Islet of Langerhans (tissue), 1 donor: ENCODE results near the gene ANO2.

Source experiments
- FAIRE-seq: peaks from one replicate; lab custom pipeline; 2011; peaks lifted over from hg19 to GRCh38; lab: Jason Lieb, UNC

The ANO2 gene

DNA sequence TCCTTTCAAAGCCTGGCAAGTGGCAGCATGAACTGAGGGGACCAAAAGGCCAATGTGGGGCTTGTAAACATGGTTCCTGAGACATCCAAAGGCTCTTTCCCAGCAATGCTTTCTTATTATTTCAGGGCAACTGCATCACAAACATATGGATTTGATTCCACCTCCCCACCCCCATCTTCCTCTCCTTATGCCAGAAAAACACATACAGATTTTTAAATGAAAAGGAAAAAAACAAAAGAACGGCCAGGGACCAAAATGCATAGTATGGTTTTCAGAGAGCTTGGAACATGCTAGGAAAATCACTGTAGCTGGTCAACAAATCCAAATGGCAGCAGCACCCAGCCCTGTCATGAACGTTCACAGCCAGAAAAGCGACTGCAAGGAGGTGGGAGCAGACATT lies 167.6 kb downstream of the ANO2 start:
- FAIRE-seq = no peak

DNA sequence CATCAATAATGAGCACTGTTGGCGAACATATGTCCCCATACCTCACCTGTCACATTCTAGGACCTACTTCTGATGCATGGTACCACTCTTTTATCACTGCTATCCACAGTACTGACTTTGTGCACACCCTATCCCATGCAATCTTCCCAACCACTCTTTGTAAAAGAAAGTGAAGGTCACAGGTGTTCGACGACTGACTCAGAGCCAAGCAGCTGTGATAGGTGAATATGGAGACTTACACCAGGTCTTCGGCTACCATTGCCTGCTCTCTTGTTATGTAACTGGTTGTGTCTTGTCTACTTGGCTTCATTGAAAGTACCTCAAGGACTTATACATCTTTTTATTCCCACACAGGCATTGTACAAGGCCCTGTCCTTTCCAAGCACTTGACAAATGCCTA lies 169.0 kb downstream of the ANO2 start:
- FAIRE-seq = no peak

GRCh38 chr12:5773550-5773949 lies 171.5 kb downstream of the ANO2 start:
- no peak for FAIRE-seq

DNA sequence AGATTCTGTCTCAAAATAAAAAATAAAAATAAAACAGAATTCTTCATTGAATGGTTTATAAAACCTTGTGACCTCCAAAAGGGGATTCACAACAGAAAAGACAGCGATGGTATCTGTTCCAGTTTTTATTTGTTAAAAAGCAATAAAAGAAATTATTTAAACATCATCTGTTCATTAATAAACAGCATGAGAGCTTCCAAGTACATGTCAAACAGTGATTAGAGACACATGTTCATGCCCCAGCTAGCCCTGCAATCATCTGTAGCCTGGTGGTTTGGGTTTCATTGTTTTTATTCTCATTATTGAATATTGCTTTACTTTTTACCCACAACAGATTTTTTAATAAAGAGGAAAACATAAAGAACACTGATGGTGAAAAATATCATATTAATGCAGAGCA lies 173.3 kb downstream of the ANO2 start:
- no peak for FAIRE-seq

DNA sequence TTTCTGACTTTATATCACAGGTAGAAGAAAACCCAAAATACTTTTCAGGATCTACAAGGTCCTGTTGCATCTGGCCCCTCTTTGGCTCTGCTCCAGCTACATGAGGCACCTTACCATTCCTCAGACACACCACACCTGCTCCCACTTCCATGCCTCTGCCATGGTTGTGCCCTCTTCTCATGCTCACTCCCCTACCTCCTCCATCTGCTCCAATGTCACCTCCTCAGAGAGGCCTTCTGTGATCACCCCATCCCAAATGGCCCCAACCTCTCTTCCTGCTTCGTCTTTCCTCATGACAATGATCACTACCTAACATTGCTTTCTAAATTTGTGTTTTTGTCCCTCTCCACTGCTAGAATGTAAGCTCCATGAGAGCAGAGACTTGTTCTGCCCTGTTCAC lies 174.3 kb downstream of the ANO2 start:
- FAIRE-seq = no peak

DNA sequence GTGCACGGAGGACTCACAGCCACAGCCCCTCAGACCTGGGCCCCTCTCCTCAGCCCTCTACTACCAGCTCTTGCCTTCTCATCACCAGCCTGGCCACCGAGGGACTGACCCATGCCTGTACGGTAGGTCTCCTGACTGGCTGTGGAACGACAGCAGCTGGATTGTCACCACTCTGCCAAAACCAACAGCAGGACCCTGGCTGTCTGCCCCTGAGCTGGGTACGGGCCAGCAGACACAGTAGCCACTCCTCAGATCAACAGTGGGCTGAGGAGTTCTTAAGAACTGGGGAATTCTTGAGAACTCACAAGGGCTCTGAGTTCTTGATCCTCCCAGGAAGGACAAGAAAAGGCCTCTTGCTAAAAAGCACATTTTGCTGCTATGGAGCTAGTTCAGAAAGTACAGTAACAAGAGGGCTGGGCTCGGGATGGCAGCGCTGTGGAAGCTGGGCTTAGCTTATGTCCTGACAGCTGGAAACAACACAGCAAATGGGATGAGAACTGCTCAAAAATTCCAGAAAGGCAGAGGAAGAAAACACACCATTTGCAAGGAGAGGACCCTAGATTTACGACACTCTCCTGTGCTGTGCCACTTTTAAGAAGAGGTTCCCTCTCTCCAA lies 176.4 kb downstream of the ANO2 start:
- no peak for FAIRE-seq

DNA sequence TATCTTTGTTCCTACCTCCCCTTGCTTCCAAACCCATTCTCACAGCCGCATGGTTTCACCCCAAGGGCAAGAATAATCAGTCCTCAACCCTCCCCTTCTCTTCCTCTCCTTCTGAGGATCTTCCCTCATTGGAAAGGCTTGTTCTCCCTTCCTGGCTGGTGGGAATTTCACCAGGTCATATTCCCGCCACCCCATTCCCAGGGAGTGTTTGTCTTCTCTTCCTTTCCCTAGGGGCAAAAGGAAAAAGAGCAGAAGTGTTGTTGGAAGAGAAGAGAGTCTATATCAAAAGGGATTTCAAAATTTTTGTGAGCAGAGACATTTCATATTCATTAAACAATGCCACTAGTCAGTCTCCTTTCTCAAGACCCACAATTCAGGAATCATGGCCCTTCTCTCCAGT lies 176.9 kb downstream of the ANO2 start:
- no peak for FAIRE-seq

GRCh38 chr12:5758347-5758746 lies 186.7 kb downstream of the ANO2 start:
- FAIRE-seq = no peak

- FAIRE-seq = no peak
Observed at GRCh38 chr12:5756338-5756842, 188.7 kb downstream of the ANO2 start.

GRCh38 chr12:5748027-5748426 lies 197.0 kb downstream of the ANO2 start:
- no peak for FAIRE-seq

DNA sequence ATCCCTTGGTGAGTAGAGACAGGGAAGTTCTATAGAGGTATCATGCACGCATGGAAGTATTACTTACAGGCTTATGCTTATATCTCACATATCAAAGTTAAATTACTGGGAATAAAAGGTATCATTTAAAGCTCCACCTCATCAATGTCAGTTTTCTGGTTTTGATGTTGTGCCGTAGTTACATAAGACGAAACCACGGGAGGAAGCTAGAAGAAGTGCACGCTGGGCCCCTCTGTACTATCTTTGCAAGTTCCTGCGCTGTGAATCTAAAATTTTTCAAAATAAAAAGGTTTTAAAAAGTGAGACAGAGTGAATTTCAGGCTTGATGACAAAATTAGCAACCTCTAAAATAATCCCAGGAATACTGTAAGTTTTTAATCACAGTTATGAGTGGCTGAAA lies 198.1 kb downstream of the ANO2 start:
- FAIRE-seq = no peak

- FAIRE-seq = no peak
Observed at GRCh38 chr12:5746036-5746908, 198.8 kb downstream of the ANO2 start.

DNA sequence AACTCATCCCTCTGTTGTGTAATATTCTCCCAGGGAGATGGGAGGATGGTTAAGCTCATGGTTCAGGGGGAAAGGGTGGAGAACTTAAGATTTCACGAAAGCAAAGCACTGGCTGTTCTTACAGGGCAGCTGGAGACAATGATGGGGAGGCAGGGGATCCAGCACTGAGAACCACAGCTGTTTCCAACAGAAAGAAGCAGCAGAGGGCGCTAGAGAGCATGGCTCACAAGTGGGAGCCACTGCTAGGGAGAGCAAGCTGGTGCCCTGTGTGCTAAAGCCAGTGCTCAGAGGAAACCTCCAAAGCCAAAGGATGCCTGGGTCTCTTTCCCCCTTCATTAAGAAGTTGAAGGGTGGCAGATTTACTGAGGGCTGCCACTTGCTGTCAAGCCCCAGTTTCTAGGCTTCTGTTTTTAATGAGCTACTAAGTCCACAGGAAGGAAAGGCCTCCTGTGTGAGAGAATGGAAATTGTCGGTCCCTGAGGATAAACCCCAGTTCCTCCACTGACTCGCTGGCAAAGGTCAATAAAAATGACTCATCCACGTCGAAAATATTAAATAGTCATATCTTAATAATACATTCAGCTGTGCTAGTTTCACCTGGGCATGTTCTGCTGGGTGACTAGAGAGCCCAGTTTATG lies 199.7 kb downstream of the ANO2 start:
- FAIRE-seq = no peak

GRCh38 chr12:5742258-5742657 lies 202.8 kb downstream of the ANO2 start:
- FAIRE-seq = no peak

DNA sequence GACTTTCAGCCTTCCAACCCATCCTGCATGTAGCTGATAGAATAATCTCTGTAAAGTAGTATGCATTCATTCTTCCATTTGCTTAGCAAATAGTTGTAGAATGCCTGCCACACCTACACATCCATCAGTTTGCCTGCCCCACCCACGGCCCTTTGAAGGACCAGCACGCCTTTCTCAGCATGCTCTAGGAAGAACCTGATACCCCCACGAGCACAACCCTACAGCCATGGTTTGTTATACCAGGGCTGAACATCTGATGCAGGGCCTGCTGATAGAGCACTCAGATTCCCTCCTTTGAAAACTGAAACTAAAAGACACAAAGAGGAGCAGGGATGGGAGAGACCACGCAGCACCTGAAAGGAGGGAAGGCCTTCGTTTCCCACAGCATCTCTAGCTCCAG lies 205.1 kb downstream of the ANO2 start:
- no peak for FAIRE-seq

- FAIRE-seq = no peak
Observed at GRCh38 chr12:5737778-5738177, 207.3 kb downstream of the ANO2 start.

DNA sequence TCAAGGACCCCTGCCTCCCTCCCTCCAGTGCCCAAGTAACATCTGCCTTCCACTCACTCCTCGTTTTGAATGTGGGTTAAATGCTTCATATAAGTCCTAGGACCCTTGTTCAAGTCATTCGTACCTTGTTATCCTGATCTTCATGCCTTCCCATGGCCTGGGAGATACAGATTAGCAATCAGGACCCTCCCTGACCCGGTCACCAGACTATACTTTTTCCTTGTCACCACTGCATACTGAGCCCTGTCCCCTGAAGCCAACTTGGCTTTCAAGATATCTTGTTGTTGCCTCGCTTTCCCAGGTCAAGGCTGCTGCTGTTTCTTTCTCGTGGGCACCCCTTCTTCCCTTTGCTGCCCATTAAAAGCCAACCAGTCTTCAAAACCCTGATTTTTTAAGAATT lies 208.5 kb downstream of the ANO2 start:
- no peak for FAIRE-seq

DNA sequence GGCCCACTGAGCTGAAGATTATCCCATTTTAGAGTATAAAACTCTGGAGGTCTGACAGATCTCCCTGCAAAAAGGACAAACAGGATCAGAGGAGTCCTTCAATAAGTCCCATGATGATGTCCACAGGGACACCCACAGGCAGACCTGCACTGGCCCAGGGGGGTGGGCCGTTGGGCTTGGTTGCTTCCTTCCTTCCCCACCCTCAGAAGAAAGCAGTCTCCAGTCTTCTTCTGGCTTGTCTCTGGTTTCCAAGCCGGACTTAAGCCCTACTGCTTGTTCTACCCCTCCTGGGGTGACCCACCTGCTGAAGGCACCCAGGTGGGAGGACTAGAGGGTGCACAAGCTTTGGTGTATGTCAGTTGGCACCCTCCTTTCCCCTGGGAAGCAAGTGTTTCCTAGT lies 209.0 kb downstream of the ANO2 start:
- FAIRE-seq = no peak

DNA sequence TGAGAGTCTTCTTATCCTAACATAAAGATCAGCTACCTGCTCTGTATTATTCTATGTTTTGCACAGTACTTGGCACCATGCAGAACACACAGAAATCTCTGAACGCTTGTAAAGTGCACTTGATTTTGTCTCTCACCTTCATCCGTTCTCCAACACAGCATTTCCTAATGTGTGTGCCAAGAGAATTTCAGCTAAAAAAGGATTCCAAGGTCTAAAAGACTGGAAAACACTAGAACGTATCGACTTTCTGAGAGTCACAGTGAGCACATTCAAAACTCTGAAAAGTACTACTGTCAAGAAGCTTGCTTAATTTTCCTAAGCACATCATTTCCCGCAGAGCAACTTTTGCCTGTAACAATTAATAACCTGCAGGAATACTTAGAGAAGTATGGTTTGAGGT lies 211.1 kb downstream of the ANO2 start:
- FAIRE-seq = no peak

- FAIRE-seq = no peak
Observed at GRCh38 chr12:5733136-5733755, 211.8 kb downstream of the ANO2 start.

- no peak for FAIRE-seq
Observed at GRCh38 chr12:5730962-5731361, 214.1 kb downstream of the ANO2 start.

GRCh38 chr12:5723711-5724252 lies 221.3 kb downstream of the ANO2 start:
- no peak for FAIRE-seq

DNA sequence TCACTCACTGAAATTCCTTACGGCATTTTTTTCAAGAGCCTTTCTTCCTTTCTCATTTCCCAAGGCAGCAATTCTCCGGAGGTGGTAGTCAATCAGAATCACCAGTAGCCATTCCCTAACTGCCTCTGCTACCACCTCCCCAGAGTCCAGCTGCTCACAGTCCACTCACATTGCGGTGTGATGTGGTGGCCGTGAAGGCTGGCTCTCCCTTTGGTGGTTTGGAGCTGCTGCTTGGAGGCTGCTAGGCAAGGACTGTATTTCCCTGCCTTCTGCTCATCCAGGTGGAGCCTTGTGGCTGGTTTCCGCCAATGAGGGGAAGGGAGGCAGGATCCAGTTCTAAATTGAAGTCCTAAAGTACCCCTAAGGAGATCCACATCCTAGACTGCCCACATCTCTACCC lies 222.0 kb downstream of the ANO2 start:
- FAIRE-seq = no peak
